Ascending aorta (tissue), 2 donors: Measurements from ENCODE around the gene CPA2. TPM values are rescaled to one million over a fixed set of nuclear protein-coding genes. Genes with fewer than 3 reads are reported as not detected.
"Not testable (repeated sequence)": the region's sequence is repeated elsewhere in the genome, so short reads cannot be mapped to it uniquely, and the experiment has no call there.

Experiments
- DNase-seq, 2 donors: peaks; one replicate each; pipeline ENCODE4 v3.0.0-alpha.2; 2019; ENCODE audit warnings: low spot score in 2 of 2
- H3K27ac ChIP-seq, 2 donors: fragments of 200-600 bp; sonication (generic); one replicate each; pipeline ENCODE4 v1.5.1; 2016 to 2017; ENCODE audit warnings: mild to moderate bottlenecking in 1 of 2
- H3K27me3 ChIP-seq: fragments of 200-600 bp; sonication (generic); one replicate; pipeline ENCODE4 v1.5.1; 2017
- H3K36me3 ChIP-seq, 2 donors: fragments of 200-600 bp; sonication (generic); one replicate each; pipeline ENCODE4 v1.5.1; 2016
- H3K4me1 ChIP-seq, 2 donors: fragments of 200-600 bp; sonication (generic); one replicate each; pipeline ENCODE4 v1.5.1; 2016 to 2017; ENCODE audit warnings: mild to moderate bottlenecking in 1 of 2
- H3K4me3 ChIP-seq, 2 donors: fragments of 200-600 bp; sonication (generic); one replicate each; pipeline ENCODE4 v1.5.1; 2016 to 2017; ENCODE audit warnings: mild to moderate bottlenecking in 1 of 2
- H3K9me3 ChIP-seq, 2 donors: fragments of 200-600 bp; sonication (generic); one replicate each; pipeline ENCODE4 v1.5.1; 2016
- CTCF ChIP-seq, 3 experiments: fragments of 200-600 bp in 2 of 3; fragments of 450-650 bp in 1 of 3; sonication (generic) in 2 of 3; IDR thresholded peaks; one replicate each; pipeline ENCODE4 v1.5.1; 2016 to 2019; ENCODE audit warnings: antibody characterized with exemption in 3 of 3, mild to moderate bottlenecking in 1 of 3, moderate library complexity in 1 of 3
- intact Hi-C: fragments of 100-400 bp; cut with DNase I; formaldehyde crosslinking; loops from one replicate; pipeline ENCODE4 v1.15.1; 2023
- total RNA-seq: library from RNA; depleted of rRNA; stranded (reverse); fragments of >200 nt; gene quantifications from one replicate; pipeline ENCODE4 v1.1.0, GENCODE V29; 2016

The CPA2 gene
- total RNA-seq, 1 donor from 2014 or later: not detected

DNA sequence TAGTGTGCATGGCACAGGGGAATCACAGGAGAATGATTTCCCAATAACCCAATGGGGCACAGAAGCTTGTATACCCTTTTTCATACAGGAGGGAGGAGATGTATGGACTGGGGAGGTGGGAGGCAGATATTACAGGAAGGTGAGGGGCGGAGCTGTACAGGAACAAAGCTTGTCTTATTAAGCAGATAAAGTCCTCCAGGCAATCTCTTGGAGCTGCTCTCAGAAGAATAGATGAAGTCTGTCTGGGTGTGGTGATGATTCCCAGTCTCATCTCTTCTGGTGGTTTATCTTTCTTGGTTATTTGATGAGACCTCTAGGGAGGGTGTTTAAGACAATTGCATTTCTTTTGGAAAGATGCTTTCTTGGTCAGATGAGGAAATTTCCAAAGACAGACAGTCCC, 52.9 kb downstream of the CPA2 start:
- Histone ChIP-seq H3K27ac (no peak overlapping the region), H3K36me3 (no peaks in the 10 kb centered on the region), H3K4me3 (no peak overlapping the region), H3K4me1 (no peaks in the 10 kb centered on the region), H3K9me3 (no peaks in the 10 kb centered on the region), H3K27me3 (no peaks in the 10 kb centered on the region)
- no peak for DNase-seq
- TF ChIP-seq CTCF (IDR thresholded peaks at IDR 0.05): no peak
- intact Hi-C loops: no loop called here

DNA sequence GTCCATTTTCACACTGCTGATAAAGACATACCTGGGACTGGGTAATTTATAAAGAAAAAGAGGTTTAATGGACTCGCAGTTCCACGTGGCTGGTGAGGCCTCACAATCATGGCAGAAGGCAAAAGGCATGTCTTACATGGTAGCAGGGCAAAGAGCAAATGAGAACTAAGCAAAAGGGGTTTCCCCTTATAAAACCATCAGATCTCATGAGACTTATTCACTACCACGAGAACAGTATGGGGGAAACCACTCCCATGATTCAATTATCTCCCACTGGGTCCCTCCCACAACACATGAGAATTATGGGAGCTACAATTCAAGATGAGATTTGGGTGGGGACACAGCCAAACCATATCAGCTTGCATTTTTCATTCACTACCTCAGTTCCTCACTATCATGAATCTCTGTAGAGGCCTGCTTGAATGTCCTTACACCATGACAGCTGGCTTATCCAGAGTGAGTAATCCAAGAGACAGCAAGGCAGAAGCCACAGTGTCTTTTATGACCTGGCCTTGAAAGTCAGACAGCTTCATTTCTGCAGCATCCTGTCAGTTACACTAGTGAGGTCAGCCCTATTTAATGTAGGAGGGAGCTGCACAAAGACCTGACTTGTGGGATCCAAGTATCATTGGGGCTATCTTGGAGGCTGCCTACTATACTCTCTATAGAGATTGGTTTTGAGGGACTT, 55.0 kb downstream of the CPA2 start:
- H3K4me1 ChIP-seq, H3K27me3 ChIP-seq: not testable (repeated sequence)

DNA sequence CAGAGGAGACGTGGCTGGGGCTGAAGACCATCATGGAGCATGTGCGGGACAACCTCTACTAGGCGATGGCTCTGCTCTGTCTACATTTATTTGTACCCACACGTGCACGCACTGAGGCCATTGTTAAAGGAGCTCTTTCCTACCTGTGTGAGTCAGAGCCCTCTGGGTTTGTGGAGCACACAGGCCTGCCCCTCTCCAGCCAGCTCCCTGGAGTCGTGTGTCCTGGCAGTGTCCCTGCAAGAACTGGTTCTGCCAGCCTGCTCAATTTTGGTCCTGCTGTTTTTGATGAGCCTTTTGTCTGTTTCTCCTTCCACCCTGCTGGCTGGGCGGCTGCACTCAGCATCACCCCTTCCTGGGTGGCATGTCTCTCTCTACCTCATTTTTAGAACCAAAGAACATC, 56.0 kb downstream of the CPA2 start:
- intact Hi-C loops: no loop called here
- H3K27me3 ChIP-seq: no peaks in the 10 kb centered on the region
- no peak for TF ChIP-seq CTCF (IDR thresholded peaks at IDR 0.05)
- no peak overlapping the region for H3K4me3 ChIP-seq
- H3K27ac ChIP-seq: no peak overlapping the region
- no peaks in the 10 kb centered on the region for H3K36me3 ChIP-seq
- no peaks in the 10 kb centered on the region for H3K9me3 ChIP-seq
- no peaks in the 10 kb centered on the region for H3K4me1 ChIP-seq
- DNase-seq: no peak

More for the DNA sequence above, 55.0 kb downstream of the CPA2 start:
- H3K27ac ChIP-seq, H3K4me3 ChIP-seq, H3K36me3 ChIP-seq, intact Hi-C loops, DNase-seq, H3K9me3 ChIP-seq: not testable (repeated sequence)

DNA sequence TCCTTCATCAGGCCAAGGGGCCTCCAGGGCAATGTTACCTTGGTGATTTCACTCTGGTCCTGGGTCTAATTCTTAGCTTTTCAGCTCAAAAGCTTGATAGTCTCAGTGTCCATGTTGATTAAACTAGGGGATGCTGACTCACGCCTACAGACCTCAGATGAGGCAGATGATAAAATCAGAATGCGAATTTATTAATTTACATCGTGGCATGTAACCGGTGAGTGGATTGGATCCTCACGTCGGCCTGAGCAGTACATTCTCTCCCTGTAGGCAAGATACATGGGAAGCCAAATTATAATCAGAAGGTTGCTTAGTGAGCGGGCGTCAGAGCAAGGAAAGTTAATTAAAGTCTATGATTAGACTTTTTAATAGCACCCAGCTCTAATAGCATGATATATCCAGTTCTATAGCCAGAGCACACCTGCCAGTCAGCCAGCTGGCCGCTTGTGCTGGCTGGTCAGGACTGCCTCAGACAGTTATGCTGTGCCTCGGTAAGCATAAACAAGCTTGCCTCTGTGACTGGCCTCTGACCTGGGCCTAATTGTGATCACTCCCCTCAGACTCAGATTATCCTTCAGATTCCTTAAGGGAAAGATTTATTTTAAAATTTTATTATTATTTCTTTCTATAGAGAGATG, 57.8 kb downstream of the CPA2 start:
- no peak overlapping the region for H3K27ac ChIP-seq
- TF ChIP-seq CTCF (IDR thresholded peaks at IDR 0.05): no peak
- H3K9me3 ChIP-seq: no peaks in the 10 kb centered on the region
- no peak overlapping the region for H3K4me3 ChIP-seq
- intact Hi-C loops: no loop called here
- no peak for DNase-seq
- no peaks in the 10 kb centered on the region for H3K4me1 ChIP-seq
- no peaks in the 10 kb centered on the region for H3K27me3 ChIP-seq
- no peaks in the 10 kb centered on the region for H3K36me3 ChIP-seq

- H3K27ac ChIP-seq: no peak overlapping the region
- no peak for TF ChIP-seq CTCF (IDR thresholded peaks at IDR 0.05)
- no peak for DNase-seq
- no peaks in the 10 kb centered on the region for H3K4me1 ChIP-seq
- H3K9me3 ChIP-seq: no peaks in the 10 kb centered on the region
- no peaks in the 10 kb centered on the region for H3K27me3 ChIP-seq
- H3K36me3 ChIP-seq: no peaks in the 10 kb centered on the region
- H3K4me3 ChIP-seq: no peak overlapping the region
- intact Hi-C loops: no loop called here
Observed at GRCh38 chr7:130329681-130330080, 63.0 kb downstream of the CPA2 start.

DNA sequence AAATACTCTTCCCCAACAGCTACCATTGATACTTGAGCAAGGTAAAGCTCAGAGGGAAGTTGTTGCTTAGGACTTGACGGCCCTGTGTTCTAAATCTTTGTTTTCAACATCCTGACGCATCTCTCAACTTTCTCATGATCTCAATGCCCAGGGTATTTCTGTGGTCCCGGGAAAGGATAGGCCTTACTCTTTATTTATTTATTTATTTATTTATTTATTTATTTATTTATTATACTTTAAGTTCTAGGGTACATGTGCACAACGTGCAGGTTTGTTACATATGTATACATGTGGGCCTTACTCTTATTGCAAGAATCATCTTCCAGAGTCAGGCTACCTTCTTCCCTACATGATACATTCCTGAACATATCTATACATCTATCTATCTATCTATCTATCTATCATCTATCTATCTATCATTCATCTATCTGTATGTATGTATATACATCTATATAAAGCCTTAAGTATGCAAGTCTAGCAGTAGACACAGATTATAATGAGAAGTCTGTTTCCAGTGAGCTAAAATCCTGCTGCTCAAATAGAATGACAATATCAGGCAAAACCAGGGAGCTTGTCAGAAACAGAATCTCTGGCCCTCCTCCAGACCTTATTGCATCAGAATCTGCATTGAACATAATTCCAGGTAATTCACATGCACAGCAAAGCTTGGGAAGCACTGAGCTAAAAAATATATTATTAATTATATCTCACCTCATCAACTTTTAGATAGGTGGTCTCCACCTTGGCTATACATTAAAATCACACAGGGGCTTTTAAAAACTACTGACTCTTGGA, 65.8 kb downstream of the CPA2 start:
- no peaks in the 10 kb centered on the region for H3K4me1 ChIP-seq
- H3K36me3 ChIP-seq: no peaks in the 10 kb centered on the region
- TF ChIP-seq CTCF (IDR thresholded peaks at IDR 0.05): no peak
- H3K27me3 ChIP-seq: no peaks in the 10 kb centered on the region
- no peak overlapping the region for H3K4me3 ChIP-seq
- H3K27ac ChIP-seq: no peak overlapping the region
- intact Hi-C loops: no loop called here
- H3K9me3 ChIP-seq: no peaks in the 10 kb centered on the region
- DNase-seq: no peak
